ENCODE results near the gene MGP. TPM values are rescaled to one million over a fixed set of nuclear protein-coding genes. Genes with fewer than 3 reads are reported as not detected.

MGP gene
- total and polyA plus RNA-seq, 3 donors from 2014 or later = 56.7 to 656 (median 76.8) TPM

GRCh38 chr12:14842315-14842714 is 43.3 kb downstream of the MGP start:
- H3K27ac ChIP-seq = peak overlapping the region in 1 of 2 donors; percentile 57

GRCh38 chr12:14841761-14842160 is 43.9 kb downstream of the MGP start:
- intact Hi-C loops (cut with DNase I; ENCODE audit: low total_unique reads) = loop anchor here (10.0 kb wide), 1 partner anchor 53 kb away; no protein-coding TSS in a partner anchor
- WGBS, 2 donors = 33 to 47% methylated on average over 3 of the region's 3 CpGs
- no peak overlapping the region for H3K4me3 ChIP-seq
- H3K4me1 ChIP-seq = peaks cover 18% of the 10 kb centered on the region
- TF ChIP-seq POLR2A (IDR thresholded peaks at IDR 0.05) = no peak
- TF ChIP-seq CTCF (IDR thresholded peaks at IDR 0.05) = no peak
- no peaks in the 10 kb centered on the region for H3K27me3 ChIP-seq
- no peaks in the 10 kb centered on the region for H3K9me3 ChIP-seq
- H3K36me3 ChIP-seq (ENCODE audit: low read depth, missing control alignments) = no peaks in the 10 kb centered on the region
- no peak for DNase-seq
- H3K27ac ChIP-seq = peak overlapping the region in 1 of 2 donors; percentile 57

More at GRCh38 chr12:14842315-14842714, 43.3 kb downstream of the MGP start:
- no peaks in the 10 kb centered on the region for H3K9me3 ChIP-seq
- no peak for TF ChIP-seq POLR2A (IDR thresholded peaks at IDR 0.05)
- no peak for TF ChIP-seq CTCF (IDR thresholded peaks at IDR 0.05)
- H3K4me3 ChIP-seq = no peak overlapping the region
- DNase-seq = no peak
- no peaks in the 10 kb centered on the region for H3K27me3 ChIP-seq
- intact Hi-C loops (cut with DNase I; ENCODE audit: low total_unique reads) = loop anchor here (10.0 kb wide), 1 partner anchor 52 kb away; no protein-coding TSS in a partner anchor
- H3K4me1 ChIP-seq = peaks cover 20% of the 10 kb centered on the region
- WGBS, 2 donors = 74 to 84% methylated on average over 3 of the region's 3 CpGs
- no peaks in the 10 kb centered on the region for H3K36me3 ChIP-seq (ENCODE audit: low read depth, missing control alignments)

- Histone ChIP-seq H3K27ac (no peak overlapping the region), H3K9me3 (no peaks in the 10 kb centered on the region), H3K4me1 (peaks cover 9% of the 10 kb centered on the region), H3K27me3 (no peaks in the 10 kb centered on the region), H3K36me3 (ENCODE audit: low read depth, missing control alignments) (no peaks in the 10 kb centered on the region), H3K4me3 (no peak overlapping the region)
- TF ChIP-seq POLR2A (IDR thresholded peaks at IDR 0.05) (no peak), CTCF (IDR thresholded peaks at IDR 0.05) (no peak)
- intact Hi-C loops (cut with DNase I; ENCODE audit: low total_unique reads) = loop anchor here (10.0 kb wide), 1 partner anchor 54 kb away; no protein-coding TSS in a partner anchor
- WGBS, 2 donors = 86 to 87% methylated on average over 4 of the region's 4 CpGs
- no peak for DNase-seq
Observed at GRCh38 chr12:14840616-14841015, 45.0 kb downstream of the MGP start.

DNA sequence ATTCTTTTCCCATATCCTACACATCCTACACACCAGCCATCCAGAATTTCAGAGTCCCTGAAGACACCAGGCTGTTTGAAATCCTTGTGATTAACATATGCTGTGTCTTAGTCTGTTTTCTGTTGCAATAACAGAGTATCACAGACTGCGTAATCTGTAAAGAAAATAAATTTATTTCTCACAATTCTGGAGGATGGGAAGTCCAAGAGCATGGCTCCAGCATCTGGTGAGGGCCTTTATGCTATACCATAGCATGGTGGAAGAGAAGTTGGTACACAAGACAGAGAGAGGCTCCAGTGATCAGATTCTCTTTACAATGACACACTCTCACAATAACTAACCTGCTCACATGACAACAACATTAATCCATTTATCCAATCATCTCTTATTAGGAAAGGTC is 46.4 kb downstream of the MGP start:
- TF ChIP-seq CTCF (IDR thresholded peaks at IDR 0.05) = no peak
- DNase-seq = no peak
- WGBS, 2 donors = 95 to 100% methylated on average over 1 of the region's 1 CpG
- Histone ChIP-seq H3K27ac (no peak overlapping the region), H3K27me3 (no peaks in the 10 kb centered on the region), H3K4me1 (peaks cover 8% of the 10 kb centered on the region), H3K4me3 (no peak overlapping the region), H3K36me3 (ENCODE audit: low read depth, missing control alignments) (no peaks in the 10 kb centered on the region), H3K9me3 (no peaks in the 10 kb centered on the region)
- intact Hi-C loops (cut with DNase I; ENCODE audit: low total_unique reads) = no loop called here

Data from testis (tissue), 3 donors.